GM23338 (cell line): ENCODE results near the gene CCDC57. TPM values are rescaled to one million over a fixed set of nuclear protein-coding genes. Genes with fewer than 3 reads are reported as not detected.
A peak's percentile ranks its signal among the peaks of the same experiment; 100 is the strongest.

Source experiments
- ATAC-seq: fragments of 200-7000 bp; cut with Tn5 transposase; 3 replicates; pipeline ENCODE4 v1.9.1; 2020
- DNase-seq: peaks from one replicate; pipeline ENCODE4 v3.0.0-alpha.2; 2015; ENCODE audit warnings: low spot score
- H2AFZ ChIP-seq: fragments of 200-600 bp; sonication (generic); 2 replicates; pipeline ENCODE4 v1.8.0; 2016; ENCODE audit warnings: antibody characterized with exemption, mild to moderate bottlenecking, moderate library complexity
- H3F3A ChIP-seq: fragments of 200-600 bp; sonication (generic); replicated peaks from 2 replicates; pipeline ENCODE4 v1.8.0; 2017; ENCODE audit warnings: antibody characterized with exemption, mixed run types, low read depth
- H3K27ac ChIP-seq: fragments of 200-600 bp; sonication (generic); 2 replicates; pipeline ENCODE4 v1.6.1; 2016; ENCODE audit warnings: low read depth
- H3K27me3 ChIP-seq: fragments of 200-600 bp; sonication (generic); 2 replicates; pipeline ENCODE4 v1.8.0; 2016; ENCODE audit warnings: mild to moderate bottlenecking, mixed run types, moderate library complexity; ENCODE audit not compliant: insufficient read depth
- H3K36me3 ChIP-seq: fragments of 200-600 bp; sonication (generic); 2 replicates; pipeline ENCODE4 v1.8.0; 2016; ENCODE audit warnings: mild to moderate bottlenecking; ENCODE audit not compliant: insufficient read depth
- H3K4me1 ChIP-seq: fragments of 200-600 bp; sonication (generic); 2 replicates; pipeline ENCODE4 v1.8.0; 2016; ENCODE audit warnings: mild to moderate bottlenecking, moderate library complexity; ENCODE audit not compliant: insufficient read depth
- H3K4me2 ChIP-seq: fragments of 200-600 bp; sonication (generic); 2 replicates; pipeline ENCODE4 v1.7.1; 2017; ENCODE audit warnings: mixed run types
- H3K4me3 ChIP-seq: fragments of 200-600 bp; sonication (generic); 2 replicates; pipeline ENCODE4 v1.6.1; 2016; ENCODE audit warnings: mixed run types
- H3K79me2 ChIP-seq: fragments of 200-600 bp; sonication (generic); replicated peaks from 2 replicates; pipeline ENCODE4 v1.8.0; 2017; ENCODE audit warnings: mild to moderate bottlenecking; ENCODE audit not compliant: insufficient read depth
- H3K9me2 ChIP-seq: fragments of 200-600 bp; sonication (generic); 2 replicates; pipeline ENCODE4 v1.8.0; 2017; ENCODE audit not compliant: insufficient read depth
- H4K20me1 ChIP-seq: fragments of 200-600 bp; sonication (generic); replicated peaks from 2 replicates; pipeline ENCODE4 v1.8.0; 2017; ENCODE audit warnings: mild to moderate bottlenecking; ENCODE audit not compliant: insufficient read depth
- H3K27ac Mint-ChIP-seq: 2 replicates; pipeline ENCODE4 v1.8.0; 2020; ENCODE audit warnings: inconsistent platforms, mild to moderate bottlenecking, moderate library complexity, mixed read lengths
- H3K27me3 Mint-ChIP-seq: 3 replicates; pipeline ENCODE4 v1.8.0; 2022; ENCODE audit warnings: low read depth, mild to moderate bottlenecking, moderate library complexity, mixed read lengths, inconsistent platforms; ENCODE audit not compliant: insufficient read depth, poor library complexity
- H3K36me3 Mint-ChIP-seq: 3 replicates; pipeline ENCODE4 v1.8.0; 2021; ENCODE audit warnings: low read depth, mild to moderate bottlenecking, inconsistent platforms, moderate library complexity, mixed read lengths
- H3K4me1 Mint-ChIP-seq: 3 replicates; pipeline ENCODE4 v1.8.0; 2020; ENCODE audit warnings: mild to moderate bottlenecking, inconsistent platforms, mixed read lengths
- H3K4me3 Mint-ChIP-seq: 3 replicates; pipeline ENCODE4 v1.8.0; 2021; ENCODE audit warnings: moderate library complexity, mild to moderate bottlenecking, inconsistent platforms, mixed read lengths
- H3K9me3 Mint-ChIP-seq: 3 replicates; pipeline ENCODE4 v1.8.0; 2020; ENCODE audit warnings: moderate library complexity, mild to moderate bottlenecking, inconsistent platforms, mixed read lengths
- CREB1 ChIP-seq: fragments of 250-450 bp; sonication (Bioruptor Pico); IDR thresholded peaks from 2 replicates; pipeline ENCODE4 v1.5.0; 2020; ENCODE audit warnings: low read depth, mild to moderate bottlenecking, moderate library complexity
- EZH2 ChIP-seq: fragments of 200-600 bp; sonication (generic); IDR thresholded peaks from one replicate; pipeline ENCODE4 v1.8.0; 2017; ENCODE audit warnings: antibody characterized with exemption, mild to moderate bottlenecking, low read depth; ENCODE audit not compliant: unreplicated experiment
- JUNB ChIP-seq: IDR thresholded peaks from one replicate; pipeline ENCODE4 v1.6.1; 2016; ENCODE audit warnings: antibody characterized with exemption; ENCODE audit not compliant: unreplicated experiment
- NANOG ChIP-seq: IDR thresholded peaks from 2 replicates; pipeline ENCODE4 v1.6.1; 2016; ENCODE audit warnings: antibody characterized with exemption, borderline replicate concordance
- REST ChIP-seq: IDR thresholded peaks from one replicate; pipeline ENCODE4 v1.6.1; 2018; ENCODE audit warnings: antibody characterized with exemption; ENCODE audit not compliant: unreplicated experiment
- polyA plus RNA-seq: library from polyadenylated mRNA; unstranded; fragments of >200 nt; fragmentation: Nextera tagmentation; extraction: Ambion mirVana; gene quantifications from 2 replicates; pipeline ENCODE4 v1.2.1, GENCODE V29; 2016
- total RNA-seq: library from RNA; depleted of rRNA; stranded (reverse); fragments of >200 nt; shearing (Covaris generic); gene quantifications from 2 replicates; pipeline ENCODE4 v1.2.3, GENCODE V29; 2014

CCDC57 gene
- total and polyA plus RNA-seq, 2 experiments from 2014 or later, result 7.0 to 16.3 TPM

- Histone ChIP-seq H3K4me3 (peak overlapping the region; percentile 77), H4K20me1 (no peaks in the 10 kb centered on the region), H3K27ac (no peak overlapping the region), H3F3A (peaks cover 7% of the 10 kb centered on the region; the same call in 1 of the 2 replicates), H3K36me3 (no peaks in the 10 kb centered on the region), H3K4me2 (peak overlapping the region; percentile 88), H3K79me2 (no peaks in the 10 kb centered on the region), H3K9me2 (no peaks in the 10 kb centered on the region), H3K4me1 (no peaks in the 10 kb centered on the region), H3K27me3 (no peaks in the 10 kb centered on the region), H2AFZ (no peak overlapping the region)
- TF ChIP-seq JUNB (no peak), EZH2 (no peak), NANOG (no peak), CREB1 (CRISPR knock-in tag) (no peak)
- H3K4me1 Mint-ChIP-seq, result peaks cover 4% of the 10 kb centered on the region; the same call in 2 of the 3 replicates
- H3K4me3 Mint-ChIP-seq, result peak overlapping the region; percentile 72
- peaks cover 5% of the 10 kb centered on the region for H3K27me3 Mint-ChIP-seq
- no peak overlapping the region for H3K27ac Mint-ChIP-seq
- DNase-seq (peak; percentile 24), ATAC-seq (peak; percentile 23)
- peaks cover 4% of the 10 kb centered on the region for H3K36me3 Mint-ChIP-seq
- no peaks in the 10 kb centered on the region for H3K9me3 Mint-ChIP-seq
Measured at GRCh38 chr17:82064433-82065192, 148.0 kb downstream of the CCDC57 start.

DNA sequence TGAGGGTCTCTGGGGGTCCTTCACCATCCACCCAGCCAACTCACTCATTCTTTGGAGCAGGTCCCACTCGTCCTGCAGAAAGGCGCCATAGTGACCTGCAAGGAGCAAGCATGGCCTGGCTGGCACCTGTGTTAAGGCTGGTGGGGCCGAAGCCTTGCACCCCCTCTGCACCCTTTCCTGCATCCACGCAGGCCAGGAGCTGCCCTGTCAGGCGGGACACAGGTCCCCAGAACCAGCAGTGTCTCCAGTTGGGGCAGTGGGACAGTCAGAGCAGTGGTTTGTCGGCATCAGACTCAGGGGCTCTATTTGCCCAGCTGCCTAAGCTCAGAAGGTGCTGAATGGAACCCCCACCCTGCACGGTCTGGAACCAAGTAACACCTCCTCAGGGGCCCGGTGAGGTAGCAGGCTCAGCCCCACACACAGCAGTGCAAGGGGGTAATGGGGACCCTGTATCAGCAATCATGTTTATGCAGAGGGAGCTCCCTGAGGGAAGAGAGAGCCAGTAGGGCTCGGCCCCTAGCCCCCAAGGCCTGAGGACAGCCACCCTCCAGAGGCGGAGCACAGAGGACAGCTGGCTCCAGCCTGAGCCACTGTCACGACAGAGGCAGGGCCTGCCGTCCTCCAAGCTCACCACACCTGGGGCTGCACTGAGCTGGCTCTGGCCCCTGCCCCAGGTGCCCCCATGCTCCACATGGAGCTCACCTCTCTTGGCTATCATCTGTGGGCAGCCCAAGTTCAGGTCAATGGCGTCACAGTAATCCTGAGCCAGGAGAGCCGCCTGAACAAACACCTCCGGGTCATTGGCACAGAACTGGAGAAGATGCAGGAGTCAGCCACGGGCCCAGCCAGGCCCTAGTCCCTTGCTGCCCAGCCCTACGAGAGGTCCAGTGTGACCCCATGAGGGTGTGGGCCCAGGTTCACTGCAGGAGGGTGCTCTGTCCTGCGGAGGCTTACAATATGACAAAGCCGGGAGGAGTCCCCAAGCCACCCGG, 148.9 kb downstream of the CCDC57 start:
- no peaks in the 10 kb centered on the region for H3K79me2 ChIP-seq
- ATAC-seq (no peak), DNase-seq (no peak)
- no peak overlapping the region for H3K27ac ChIP-seq
- Mint-ChIP-seq H3K27me3 (peaks cover 5% of the 10 kb centered on the region), H3K36me3 (peaks cover 4% of the 10 kb centered on the region), H3K4me3 (peak overlapping the region; percentile 72), H3K4me1 (peaks cover 4% of the 10 kb centered on the region; the same call in 2 of the 3 replicates), H3K9me3 (no peaks in the 10 kb centered on the region), H3K27ac (no peak overlapping the region)
- H3K4me1 ChIP-seq, result no peaks in the 10 kb centered on the region
- no peaks in the 10 kb centered on the region for H3K36me3 ChIP-seq
- H3K4me2 ChIP-seq, result no peak overlapping the region
- peaks cover 7% of the 10 kb centered on the region; the same call in 1 of the 2 replicates for H3F3A ChIP-seq
- no peak for TF ChIP-seq REST
- no peaks in the 10 kb centered on the region for H3K9me2 ChIP-seq
- H2AFZ ChIP-seq, result no peak overlapping the region
- H3K27me3 ChIP-seq, result no peaks in the 10 kb centered on the region
- no peak overlapping the region for H3K4me3 ChIP-seq
- H4K20me1 ChIP-seq, result no peaks in the 10 kb centered on the region
